Measurements from ENCODE around the gene CWC27.

The CWC27 gene

DNA sequence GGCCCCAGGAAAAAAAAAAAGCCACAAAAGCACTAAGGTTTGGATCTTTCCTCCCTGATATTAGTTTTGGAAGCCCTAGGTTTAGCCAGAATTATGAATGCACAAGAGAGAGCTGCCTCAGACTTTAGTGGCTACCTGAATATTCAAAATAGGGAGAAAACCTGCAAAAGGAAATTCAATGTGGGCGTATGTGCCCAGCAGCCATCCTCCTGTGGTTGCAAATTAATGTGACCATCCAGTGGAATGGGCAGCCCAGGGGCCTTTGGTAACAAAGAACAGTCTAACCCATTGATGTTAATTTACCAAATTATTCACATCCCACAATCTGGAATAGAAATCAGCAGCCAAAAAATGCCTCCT lies 298.4 kb downstream of the CWC27 start:
- TF ChIP-seq, protein P1, sequence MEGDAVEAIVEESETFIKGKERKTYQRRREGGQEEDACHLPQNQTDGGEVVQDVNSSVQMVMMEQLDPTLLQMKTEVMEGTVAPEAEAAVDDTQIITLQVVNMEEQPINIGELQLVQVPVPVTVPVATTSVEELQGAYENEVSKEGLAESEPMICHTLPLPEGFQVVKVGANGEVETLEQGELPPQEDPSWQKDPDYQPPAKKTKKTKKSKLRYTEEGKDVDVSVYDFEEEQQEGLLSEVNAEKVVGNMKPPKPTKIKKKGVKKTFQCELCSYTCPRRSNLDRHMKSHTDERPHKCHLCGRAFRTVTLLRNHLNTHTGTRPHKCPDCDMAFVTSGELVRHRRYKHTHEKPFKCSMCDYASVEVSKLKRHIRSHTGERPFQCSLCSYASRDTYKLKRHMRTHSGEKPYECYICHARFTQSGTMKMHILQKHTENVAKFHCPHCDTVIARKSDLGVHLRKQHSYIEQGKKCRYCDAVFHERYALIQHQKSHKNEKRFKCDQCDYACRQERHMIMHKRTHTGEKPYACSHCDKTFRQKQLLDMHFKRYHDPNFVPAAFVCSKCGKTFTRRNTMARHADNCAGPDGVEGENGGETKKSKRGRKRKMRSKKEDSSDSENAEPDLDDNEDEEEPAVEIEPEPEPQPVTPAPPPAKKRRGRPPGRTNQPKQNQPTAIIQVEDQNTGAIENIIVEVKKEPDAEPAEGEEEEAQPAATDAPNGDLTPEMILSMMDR (conservative IDR thresholded peaks at IDR 0.05; ENCODE audit: low read depth, low read length), result no peak
- Histone ChIP-seq H3K4me1 (ENCODE audit: low read depth, poor library complexity, severe bottlenecking) (no peaks in the 10 kb centered on the region), H4K20me1 (ENCODE audit: insufficient read depth) (no peaks in the 10 kb centered on the region), H3K4me2 (no peak overlapping the region), H3K9ac (no peak overlapping the region), H3K27me3 (ENCODE audit: insufficient read depth, low read depth) (no peaks in the 10 kb centered on the region), H3K79me2 (ENCODE audit: insufficient read depth, low read depth) (no peaks in the 10 kb centered on the region), H2AFZ (ENCODE audit: low read depth) (no peak overlapping the region), H3K4me3 (IDR thresholded peaks at IDR 0.05; ENCODE audit: insufficient read depth, low read depth, low read length) (no peak overlapping the region), H3K27ac (no peak overlapping the region), H3K36me3 (ENCODE audit: insufficient read depth) (no peaks in the 10 kb centered on the region)
